Measurements from ENCODE around the gene APMAP. TPM values are rescaled to one million over a fixed set of nuclear protein-coding genes. Genes with fewer than 3 reads are reported as not detected.

The APMAP gene, protein sequence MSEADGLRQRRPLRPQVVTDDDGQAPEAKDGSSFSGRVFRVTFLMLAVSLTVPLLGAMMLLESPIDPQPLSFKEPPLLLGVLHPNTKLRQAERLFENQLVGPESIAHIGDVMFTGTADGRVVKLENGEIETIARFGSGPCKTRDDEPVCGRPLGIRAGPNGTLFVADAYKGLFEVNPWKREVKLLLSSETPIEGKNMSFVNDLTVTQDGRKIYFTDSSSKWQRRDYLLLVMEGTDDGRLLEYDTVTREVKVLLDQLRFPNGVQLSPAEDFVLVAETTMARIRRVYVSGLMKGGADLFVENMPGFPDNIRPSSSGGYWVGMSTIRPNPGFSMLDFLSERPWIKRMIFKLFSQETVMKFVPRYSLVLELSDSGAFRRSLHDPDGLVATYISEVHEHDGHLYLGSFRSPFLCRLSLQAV
- 100 to 1,000 TPM in 1 of 2 donors, 10 to 100 TPM in 1; 92.3 to 105 TPM for total RNA-seq
- 135 TPM for polyA plus RNA-seq (ENCODE audit: insufficient read depth, low read depth, low replicate concordance)
- long read RNA-seq, donor 1, transcript APMAP-201 (9 exons, 2,430 nt) = major isoform, 50 of 50 reads
- long read RNA-seq, donor 1, partial matches to known transcripts = 0 of 50 reads
- long read RNA-seq, donor 1, other reads (novel, unspliced or antisense) = 0 of 50 reads
- long read RNA-seq, donor 2, transcript APMAP-201 (9 exons, 2,430 nt) = major isoform, 33 of 41 reads
- long read RNA-seq, donor 2, partial matches to known transcripts = 8 of 41 reads
- long read RNA-seq, donor 2, other reads (novel, unspliced or antisense) = 0 of 41 reads

DNA sequence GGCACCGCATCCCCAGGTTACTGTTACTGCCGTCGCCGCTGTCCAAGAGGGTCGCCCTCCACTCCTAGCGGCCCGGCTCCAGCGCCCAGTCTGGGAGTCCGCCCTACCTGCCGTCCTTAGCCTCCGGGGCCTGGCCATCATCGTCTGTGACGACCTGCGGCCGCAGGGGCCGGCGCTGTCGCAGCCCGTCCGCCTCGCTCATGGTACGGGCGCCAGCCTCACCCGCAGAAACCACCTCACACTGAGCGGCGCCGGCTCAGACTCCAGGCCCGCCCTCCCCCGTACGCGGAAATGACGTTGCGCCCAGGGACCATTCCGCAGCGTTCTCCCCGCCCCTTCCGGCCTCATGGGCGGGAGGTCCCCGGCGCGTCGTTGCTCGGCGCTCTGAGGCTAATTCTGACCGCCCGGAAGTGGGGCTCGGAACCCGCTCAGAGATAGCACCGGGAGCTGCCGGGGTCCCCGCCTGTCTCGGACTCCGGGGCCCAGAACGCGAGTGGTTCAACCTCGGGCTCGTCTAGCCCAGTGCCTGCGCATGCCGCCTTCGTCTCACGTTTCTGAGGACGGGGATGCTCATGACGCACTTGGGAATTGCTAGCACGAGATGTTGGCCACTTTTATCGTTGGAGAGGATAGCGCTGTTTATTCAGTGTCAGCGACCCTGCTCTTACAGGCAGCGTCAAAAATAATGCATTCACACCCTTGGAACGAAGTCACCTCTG lies at the start of gene APMAP:
Gene APMAP, minus strand, starts transcription at position 265 of the 719 bp plus-strand sequence. Its CDS starts 63 bp downstream, at position 202.
- Histone ChIP-seq H3K27me3 (no peaks in the 10 kb centered on the region), H3K36me3 (ENCODE audit: low read depth, missing control alignments) (no peaks in the 10 kb centered on the region), H3K4me3 (peak within 1 kb of the TSS; percentile 76 to 88), H3K9me3 (no peaks in the 10 kb centered on the region), H3K4me1 (peaks cover 34% of the 10 kb centered on the region), H3K27ac (peak within 1 kb of the TSS; percentile 89 to 93)
- intact Hi-C loops (cut with DNase I; ENCODE audit: low total_unique reads) = no loop called here
- TF ChIP-seq POLR2A (IDR thresholded peaks at IDR 0.05) = peak; percentile 85
- TF ChIP-seq, protein P1, sequence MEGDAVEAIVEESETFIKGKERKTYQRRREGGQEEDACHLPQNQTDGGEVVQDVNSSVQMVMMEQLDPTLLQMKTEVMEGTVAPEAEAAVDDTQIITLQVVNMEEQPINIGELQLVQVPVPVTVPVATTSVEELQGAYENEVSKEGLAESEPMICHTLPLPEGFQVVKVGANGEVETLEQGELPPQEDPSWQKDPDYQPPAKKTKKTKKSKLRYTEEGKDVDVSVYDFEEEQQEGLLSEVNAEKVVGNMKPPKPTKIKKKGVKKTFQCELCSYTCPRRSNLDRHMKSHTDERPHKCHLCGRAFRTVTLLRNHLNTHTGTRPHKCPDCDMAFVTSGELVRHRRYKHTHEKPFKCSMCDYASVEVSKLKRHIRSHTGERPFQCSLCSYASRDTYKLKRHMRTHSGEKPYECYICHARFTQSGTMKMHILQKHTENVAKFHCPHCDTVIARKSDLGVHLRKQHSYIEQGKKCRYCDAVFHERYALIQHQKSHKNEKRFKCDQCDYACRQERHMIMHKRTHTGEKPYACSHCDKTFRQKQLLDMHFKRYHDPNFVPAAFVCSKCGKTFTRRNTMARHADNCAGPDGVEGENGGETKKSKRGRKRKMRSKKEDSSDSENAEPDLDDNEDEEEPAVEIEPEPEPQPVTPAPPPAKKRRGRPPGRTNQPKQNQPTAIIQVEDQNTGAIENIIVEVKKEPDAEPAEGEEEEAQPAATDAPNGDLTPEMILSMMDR (IDR thresholded peaks at IDR 0.05) = no peak
- 0% methylated on average over 18 to 44 of the region's 69 CpGs for WGBS, 2 donors
- peak; percentile 98 for DNase-seq

DNA sequence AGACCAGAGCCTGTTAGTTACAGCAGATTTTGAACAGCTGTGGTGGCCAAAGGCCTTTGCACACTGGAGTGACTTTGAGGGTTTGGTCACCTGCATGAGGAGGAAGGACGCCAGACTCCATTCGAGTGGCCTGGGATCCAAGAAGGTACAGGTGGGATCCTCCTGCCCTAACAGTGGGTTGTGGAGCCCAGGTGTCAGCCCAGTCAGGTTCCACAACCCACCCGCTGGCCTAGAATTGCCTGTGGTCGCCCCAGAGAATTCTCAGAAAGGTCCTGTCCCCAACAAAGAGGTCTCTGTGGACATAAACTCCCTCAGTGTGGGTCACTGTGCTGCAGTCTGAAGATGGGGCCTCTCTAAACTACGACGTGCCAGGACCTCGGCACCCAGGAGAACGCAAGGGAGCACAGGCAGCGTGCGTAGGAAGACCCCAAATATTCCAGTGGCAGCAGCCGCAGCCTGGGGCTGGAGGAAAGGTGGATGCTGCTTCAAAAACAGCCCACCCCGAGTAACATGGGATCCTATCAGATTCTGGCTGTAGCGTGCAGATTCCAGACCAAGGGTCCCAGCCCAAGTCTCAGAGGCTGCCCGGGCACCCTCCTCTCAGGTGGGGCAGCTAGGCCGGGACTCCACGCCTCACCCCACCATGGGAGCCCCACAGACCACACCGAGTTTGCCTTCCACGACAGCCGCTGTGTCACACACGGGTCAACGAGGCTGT lies 49.4 kb upstream of the APMAP start:
- no peak for TF ChIP-seq POLR2A (IDR thresholded peaks at IDR 0.05)
- TF ChIP-seq, protein P1 (IDR thresholded peaks at IDR 0.05) = no peak
- Histone ChIP-seq H3K27me3 (no peaks in the 10 kb centered on the region), H3K4me1 (peaks cover 74% of the 10 kb centered on the region), H3K9me3 (no peaks in the 10 kb centered on the region), H3K4me3 (no peak overlapping the region), H3K27ac (peak overlapping the region in 1 of 2 donors; percentile 69), H3K36me3 (ENCODE audit: low read depth, missing control alignments) (no peaks in the 10 kb centered on the region)
- 83 to 94% methylated on average over 11 to 21 of the region's 21 CpGs for WGBS, 2 donors
- no peak for DNase-seq
- intact Hi-C loops (cut with DNase I; ENCODE audit: low total_unique reads) = no loop called here

DNA sequence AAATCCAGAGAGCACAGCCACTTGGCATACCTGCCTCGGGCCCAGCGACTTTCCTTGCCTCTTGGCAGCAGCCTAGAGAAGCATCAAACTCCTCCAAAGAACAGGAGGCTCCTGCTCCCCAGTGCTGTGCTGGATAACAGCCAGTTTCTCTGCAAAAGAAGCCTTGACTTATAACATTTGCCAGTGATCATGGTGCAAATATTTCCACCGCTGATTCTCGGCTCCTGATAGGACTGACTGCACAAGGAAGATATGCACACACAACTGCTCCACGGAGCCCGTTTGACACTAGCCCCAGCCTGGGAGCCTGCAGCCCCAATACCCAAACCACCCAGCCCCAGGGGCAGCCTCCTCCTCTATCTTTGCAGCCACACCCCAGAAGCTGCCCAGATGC lies 47.9 kb upstream of the APMAP start:
- WGBS, 2 donors = 33 to 38% methylated on average over 6 of the region's 6 CpGs
- peak; percentile 86 for DNase-seq
- peaks cover 90% of the 10 kb centered on the region for H3K4me1 ChIP-seq
- TF ChIP-seq, protein P1 (IDR thresholded peaks at IDR 0.05) = no peak
- TF ChIP-seq POLR2A (IDR thresholded peaks at IDR 0.05) = no peak
- no peaks in the 10 kb centered on the region for H3K27me3 ChIP-seq
- H3K4me3 ChIP-seq = no peak overlapping the region
- H3K36me3 ChIP-seq (ENCODE audit: low read depth, missing control alignments) = no peaks in the 10 kb centered on the region
- intact Hi-C loops (cut with DNase I; ENCODE audit: low total_unique reads) = no loop called here
- peak overlapping the region; percentile 33 to 77 for H3K27ac ChIP-seq
- no peaks in the 10 kb centered on the region for H3K9me3 ChIP-seq

DNA sequence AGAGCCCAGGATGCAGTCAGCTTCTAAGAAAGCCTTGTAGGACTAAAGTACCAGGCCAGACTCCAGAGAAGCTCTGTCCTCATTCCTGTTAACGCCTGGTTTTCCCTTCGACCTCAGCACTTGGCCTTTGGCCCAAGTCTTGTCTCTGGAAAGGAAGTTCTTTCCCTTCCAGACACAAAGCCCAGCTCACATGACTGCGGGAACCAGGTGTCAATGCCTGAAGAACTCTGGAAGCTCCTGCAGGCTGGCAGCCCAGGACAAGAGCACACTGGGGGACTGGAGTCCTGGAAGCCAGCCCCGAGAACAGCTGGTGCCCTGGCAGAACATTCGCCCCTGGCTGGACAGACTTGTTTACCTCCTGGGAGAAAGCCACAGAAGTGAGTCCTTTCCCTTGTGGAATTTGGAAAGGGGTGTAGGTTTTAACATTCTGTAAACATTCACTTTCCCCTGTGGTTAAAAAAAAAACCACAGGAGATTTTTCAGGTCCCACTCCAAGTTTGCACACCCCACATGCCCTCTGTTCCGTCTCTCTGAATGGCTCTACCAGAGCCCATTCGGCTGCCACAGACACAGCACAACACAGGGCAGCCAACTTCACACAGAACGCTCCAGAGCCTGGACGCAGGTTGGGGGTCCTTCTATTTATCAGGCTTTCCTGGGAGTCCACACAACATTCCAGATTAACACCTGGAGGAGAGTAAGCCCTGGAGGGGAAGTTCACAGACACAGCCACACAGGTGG lies 47.3 kb upstream of the APMAP start:
- intact Hi-C loops (cut with DNase I; ENCODE audit: low total_unique reads) = no loop called here
- 29 to 42% methylated on average over 9 of the region's 9 CpGs for WGBS, 2 donors
- Histone ChIP-seq H3K4me1 (peaks cover 89% of the 10 kb centered on the region), H3K4me3 (no peak overlapping the region), H3K27me3 (no peaks in the 10 kb centered on the region), H3K36me3 (ENCODE audit: low read depth, missing control alignments) (no peaks in the 10 kb centered on the region), H3K9me3 (no peaks in the 10 kb centered on the region), H3K27ac (peak overlapping the region; percentile 33 to 77)
- peak; percentile 93 for DNase-seq
- TF ChIP-seq, protein P1 (IDR thresholded peaks at IDR 0.05) = no peak
- TF ChIP-seq POLR2A (IDR thresholded peaks at IDR 0.05) = no peak

Measured in testis (tissue), 5 donors.